Endothelial cell (in vitro differentiated cells): ENCODE results near the gene VWA3B. TPM values are rescaled to one million over a fixed set of nuclear protein-coding genes. Genes with fewer than 3 reads are reported as not detected.

ENCODE experiments used
- DNase-seq: peaks from one replicate; pipeline ENCODE4 v3.0.0; 2021; ENCODE audit warnings: low spot score
- H3K27ac Mint-ChIP-seq: one replicate; pipeline ENCODE4 v1.8.0; 2021; ENCODE audit warnings: mixed read lengths, inconsistent platforms; ENCODE audit not compliant: unreplicated experiment
- H3K27me3 Mint-ChIP-seq: one replicate; pipeline ENCODE4 v1.8.0; 2021; ENCODE audit warnings: mild to moderate bottlenecking, moderate library complexity, mixed read lengths, inconsistent platforms; ENCODE audit not compliant: unreplicated experiment
- H3K36me3 Mint-ChIP-seq: one replicate; pipeline ENCODE4 v1.8.0; 2021; ENCODE audit warnings: mild to moderate bottlenecking, low read depth, mixed read lengths, inconsistent platforms; ENCODE audit not compliant: unreplicated experiment
- H3K4me1 Mint-ChIP-seq: one replicate; pipeline ENCODE4 v1.8.0; 2021; ENCODE audit warnings: mild to moderate bottlenecking, mixed read lengths, inconsistent platforms; ENCODE audit not compliant: unreplicated experiment
- H3K4me3 Mint-ChIP-seq: one replicate; pipeline ENCODE4 v1.8.0; 2021; ENCODE audit warnings: mild to moderate bottlenecking, mixed read lengths, inconsistent platforms; ENCODE audit not compliant: unreplicated experiment
- H3K9me3 Mint-ChIP-seq: one replicate; pipeline ENCODE4 v1.8.0; 2021; ENCODE audit warnings: mixed read lengths, inconsistent platforms; ENCODE audit not compliant: unreplicated experiment
- total RNA-seq: library from RNA; stranded (reverse); fragmentation: NEBNext Ultra II Directional; extraction: Animal tissue kit (Norgen Biotek cat#: 25700); gene quantifications from one replicate; pipeline ENCODE4 v1.2.1, GENCODE V29; 2021; ENCODE audit not compliant: unreplicated experiment
- TF ChIP-seq, protein P1 (sequence below): fragments of 200-600 bp; sonication (generic); IDR thresholded peaks from one replicate; pipeline ENCODE4 v1.5.0; 2021; ENCODE audit warnings: antibody characterized with exemption; ENCODE audit not compliant: unreplicated experiment

The VWA3B gene
- total RNA-seq, 1 donor from 2014 or later = not detected

GRCh38 chr2:98296440-98296839, 209.5 kb downstream of the VWA3B start:
- Mint-ChIP-seq H3K4me3 (no peak overlapping the region), H3K9me3 (no peaks in the 10 kb centered on the region), H3K4me1 (peaks cover 11% of the 10 kb centered on the region), H3K27ac (no peak overlapping the region), H3K36me3 (no peaks in the 10 kb centered on the region), H3K27me3 (peaks cover 3% of the 10 kb centered on the region)
- DNase-seq = no peak
- TF ChIP-seq, protein P1, sequence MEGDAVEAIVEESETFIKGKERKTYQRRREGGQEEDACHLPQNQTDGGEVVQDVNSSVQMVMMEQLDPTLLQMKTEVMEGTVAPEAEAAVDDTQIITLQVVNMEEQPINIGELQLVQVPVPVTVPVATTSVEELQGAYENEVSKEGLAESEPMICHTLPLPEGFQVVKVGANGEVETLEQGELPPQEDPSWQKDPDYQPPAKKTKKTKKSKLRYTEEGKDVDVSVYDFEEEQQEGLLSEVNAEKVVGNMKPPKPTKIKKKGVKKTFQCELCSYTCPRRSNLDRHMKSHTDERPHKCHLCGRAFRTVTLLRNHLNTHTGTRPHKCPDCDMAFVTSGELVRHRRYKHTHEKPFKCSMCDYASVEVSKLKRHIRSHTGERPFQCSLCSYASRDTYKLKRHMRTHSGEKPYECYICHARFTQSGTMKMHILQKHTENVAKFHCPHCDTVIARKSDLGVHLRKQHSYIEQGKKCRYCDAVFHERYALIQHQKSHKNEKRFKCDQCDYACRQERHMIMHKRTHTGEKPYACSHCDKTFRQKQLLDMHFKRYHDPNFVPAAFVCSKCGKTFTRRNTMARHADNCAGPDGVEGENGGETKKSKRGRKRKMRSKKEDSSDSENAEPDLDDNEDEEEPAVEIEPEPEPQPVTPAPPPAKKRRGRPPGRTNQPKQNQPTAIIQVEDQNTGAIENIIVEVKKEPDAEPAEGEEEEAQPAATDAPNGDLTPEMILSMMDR = no peak

- Mint-ChIP-seq H3K27me3 (peaks cover 4% of the 10 kb centered on the region), H3K4me1 (peaks cover 11% of the 10 kb centered on the region), H3K9me3 (no peaks in the 10 kb centered on the region), H3K27ac (no peak overlapping the region), H3K36me3 (no peaks in the 10 kb centered on the region), H3K4me3 (no peak overlapping the region)
- no peak for DNase-seq
- TF ChIP-seq, protein P1 = no peak
These were observed 211.1 kb downstream of the VWA3B start for GRCh38 chr2:98297817-98298682.

- H3K4me1 Mint-ChIP-seq = peaks cover 10% of the 10 kb centered on the region
- no peaks in the 10 kb centered on the region for H3K9me3 Mint-ChIP-seq
- no peak overlapping the region for H3K4me3 Mint-ChIP-seq
- no peak for DNase-seq
- TF ChIP-seq, protein P1 = no peak
- H3K27me3 Mint-ChIP-seq = peaks cover 4% of the 10 kb centered on the region
- H3K27ac Mint-ChIP-seq = no peak overlapping the region
- H3K36me3 Mint-ChIP-seq = no peaks in the 10 kb centered on the region
These were observed 211.8 kb downstream of the VWA3B start for GRCh38 chr2:98298683-98299164.

DNA sequence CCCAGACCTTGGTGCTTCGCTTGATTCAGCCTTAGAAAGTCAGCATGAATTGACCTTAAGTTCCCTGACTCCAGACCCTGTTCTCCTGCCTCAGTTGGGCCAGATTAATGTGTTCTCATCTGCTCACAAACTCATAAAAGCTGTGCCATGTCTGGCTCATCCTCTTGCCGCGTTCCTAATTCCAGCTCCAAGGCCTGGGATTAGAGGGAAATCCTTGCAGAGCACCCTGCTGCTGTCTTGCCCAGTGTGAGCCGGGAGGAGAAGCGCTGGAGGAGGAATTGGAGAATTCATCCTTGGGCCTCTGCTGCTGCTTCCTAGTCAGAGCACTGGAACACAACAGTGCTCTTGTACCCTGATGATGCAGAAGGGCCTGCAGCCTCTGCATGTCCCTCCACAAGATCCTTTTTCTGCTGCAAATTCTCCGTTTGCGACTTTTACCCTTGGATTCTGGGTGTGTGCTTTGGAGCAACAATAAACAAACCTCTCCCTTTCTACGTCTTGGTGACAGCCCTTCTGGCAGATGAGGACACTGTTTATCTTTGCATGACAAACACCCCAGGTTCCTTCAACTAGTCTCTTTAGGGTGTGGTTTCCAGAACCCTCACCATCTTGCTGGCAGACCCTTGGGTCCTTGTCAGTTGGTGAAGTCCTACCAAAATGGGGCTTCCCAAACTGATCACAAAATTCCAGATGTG, 212.4 kb downstream of the VWA3B start:
- no peaks in the 10 kb centered on the region for H3K36me3 Mint-ChIP-seq
- no peak for DNase-seq
- H3K27me3 Mint-ChIP-seq = peaks cover 4% of the 10 kb centered on the region

More for the DNA sequence above, 212.4 kb downstream of the VWA3B start:
- Mint-ChIP-seq H3K27ac (no peak overlapping the region), H3K4me1 (peaks cover 6% of the 10 kb centered on the region), H3K9me3 (no peaks in the 10 kb centered on the region), H3K4me3 (no peak overlapping the region)
- TF ChIP-seq, protein P1 = no peak
